Caco-2 (cell line): ENCODE measurements around the gene ARHGAP24. TPM values are rescaled to one million over a fixed set of nuclear protein-coding genes. Genes with fewer than 3 reads are reported as not detected.

ENCODE experiments used
- BruUV-seq: library from RNA; stranded (reverse); fragments of 400-500 nt; replicated peaks from 2 replicates; lab custom pipeline; 2021; lab: Mats Ljungman, UMichigan
- CTCF ChIA-PET: fragments of 300-600 bp; sonication (Branson Sonifier 250); formaldehyde crosslinking; loops from one replicate; lab custom pipeline; 2022; ENCODE audit warnings: antibody characterized with exemption; lab: Charles Lee
- POLR2A ChIA-PET: fragments of 300-600 bp; sonication (Branson Sonifier 250); formaldehyde crosslinking; loops from one replicate; lab custom pipeline; 2022; ENCODE audit warnings: antibody characterized with exemption; lab: Charles Lee
- DNase-seq, 2 experiments: peaks; one replicate each; pipeline versions ENCODE4 v3.0.0 to v3.0.0-alpha.2; 2020 to 2022
- H3K27me3 ChIP-seq: replicated peaks from 2 replicates; pipeline ENCODE4 v1.6.0; 2011; ENCODE audit warnings: low read length; ENCODE audit not compliant: control insufficient read depth, insufficient read depth
- H3K36me3 ChIP-seq: 2 replicates; pipeline ENCODE4 v1.5.1; 2011; ENCODE audit warnings: low read length; ENCODE audit not compliant: control insufficient read depth, insufficient read depth
- H3K4me1 ChIP-seq: fragments of 250-450 bp; sonication (Bioruptor Pico); 2 replicates; pipeline ENCODE4 v1.5.1; 2020; ENCODE audit warnings: mild to moderate bottlenecking
- H3K4me3 ChIP-seq: 2 replicates; pipeline ENCODE4 v1.5.1; 2011; ENCODE audit warnings: low read depth, mild to moderate bottlenecking, control low read depth, low read length
- H3K9me3 ChIP-seq: fragments of 250-450 bp; sonication (Bioruptor Pico); 2 replicates; pipeline ENCODE4 v1.5.1; 2020; ENCODE audit warnings: mild to moderate bottlenecking, moderate library complexity
- H3K27ac Mint-ChIP-seq: one replicate; pipeline ENCODE4 v1.8.0; 2022; ENCODE audit warnings: mixed read lengths; ENCODE audit not compliant: unreplicated experiment
- H3K27me3 Mint-ChIP-seq: one replicate; pipeline ENCODE4 v1.8.0; 2022; ENCODE audit warnings: mixed read lengths; ENCODE audit not compliant: insufficient read depth, unreplicated experiment
- H3K36me3 Mint-ChIP-seq: one replicate; pipeline ENCODE4 v1.8.0; 2022; ENCODE audit warnings: mild to moderate bottlenecking, mixed read lengths; ENCODE audit not compliant: insufficient read depth, unreplicated experiment
- H3K4me1 Mint-ChIP-seq: one replicate; pipeline ENCODE4 v1.8.0; 2022; ENCODE audit warnings: low read depth, mixed read lengths; ENCODE audit not compliant: unreplicated experiment
- H3K4me3 Mint-ChIP-seq: one replicate; pipeline ENCODE4 v1.8.0; 2022; ENCODE audit warnings: mild to moderate bottlenecking, moderate library complexity, mixed read lengths; ENCODE audit not compliant: unreplicated experiment
- H3K9me3 Mint-ChIP-seq: one replicate; pipeline ENCODE4 v1.8.0; 2022; ENCODE audit warnings: mixed read lengths; ENCODE audit not compliant: unreplicated experiment
- CTCF ChIP-seq, 2 experiments: fragments of 200-600 bp in 1 of 2; IDR thresholded peaks; 1 replicate in 1 of 2; 2 replicates in 1 of 2; pipeline versions ENCODE4 v1.5.1 to v1.8.0; 2011 to 2022; ENCODE audit warnings: antibody characterized with exemption in 1 of 2, control low read depth in 1 of 2, inconsistent platforms in 1 of 2, low read depth in 1 of 2, low read length in 1 of 2, mild to moderate bottlenecking in 1 of 2, moderate library complexity in 1 of 2; ENCODE audit not compliant: insufficient read depth in 1 of 2, severe bottlenecking in 1 of 2, unreplicated experiment in 1 of 2
- intact Hi-C: fragments of 100-400 bp; cut with micrococcal nuclease; formaldehyde crosslinking; loops from one replicate; pipeline ENCODE4 v1.10.0; 2022; ENCODE audit not compliant: unreplicated experiment
- total RNA-seq: library from RNA; stranded (reverse); gene quantifications from 2 replicates; pipeline ENCODE4 v1.2.3, GENCODE V29; 2022

Gene ARHGAP24
- total RNA-seq, 1 experiment from 2014 or later = 2.8 TPM

- H3K9me3 Mint-ChIP-seq = no peaks in the 10 kb centered on the region
- no TSS peak for BruUV-seq
- no peak for DNase-seq
- no peak overlapping the region for H3K4me3 ChIP-seq
- POLR2A ChIA-PET = no interaction called here
- TF ChIP-seq CTCF (IDR thresholded peaks at IDR 0.05; ENCODE audit: insufficient read depth in 1 of 2, low read depth in 1 of 2, low read length in 1 of 2, severe bottlenecking in 1 of 2, unreplicated experiment in 1 of 2) = no peak
- H3K9me3 ChIP-seq = no peaks in the 10 kb centered on the region
- no peaks in the 10 kb centered on the region for H3K36me3 ChIP-seq
- peaks cover 4% of the 10 kb centered on the region for H3K27me3 Mint-ChIP-seq
- CTCF ChIA-PET = no interaction called here
- no peaks in the 10 kb centered on the region for H3K36me3 Mint-ChIP-seq
- no peak overlapping the region for H3K4me3 Mint-ChIP-seq
- H3K27me3 ChIP-seq = no peaks in the 10 kb centered on the region
- no peaks in the 10 kb centered on the region for H3K4me1 Mint-ChIP-seq
- H3K4me1 ChIP-seq = no peaks in the 10 kb centered on the region
- no peak overlapping the region for H3K27ac Mint-ChIP-seq
- intact Hi-C loops = no loop called here
Measured at GRCh38 chr4:85675076-85676049, 200.4 kb downstream of the ARHGAP24 start.

GRCh38 chr4:85676050-85676425 is 201.1 kb downstream of the ARHGAP24 start:
- intact Hi-C loops = no loop called here
- H3K27ac Mint-ChIP-seq = no peak overlapping the region
- no peaks in the 10 kb centered on the region for H3K4me1 Mint-ChIP-seq
- no peak overlapping the region for H3K4me3 Mint-ChIP-seq
- peaks cover 4% of the 10 kb centered on the region for H3K27me3 Mint-ChIP-seq
- Histone ChIP-seq H3K4me3 (no peak overlapping the region), H3K36me3 (no peaks in the 10 kb centered on the region), H3K27me3 (no peaks in the 10 kb centered on the region), H3K9me3 (no peaks in the 10 kb centered on the region), H3K4me1 (no peaks in the 10 kb centered on the region)
- no peak for TF ChIP-seq CTCF (IDR thresholded peaks at IDR 0.05; ENCODE audit: insufficient read depth in 1 of 2, low read depth in 1 of 2, low read length in 1 of 2, severe bottlenecking in 1 of 2, unreplicated experiment in 1 of 2)
- no peaks in the 10 kb centered on the region for H3K36me3 Mint-ChIP-seq
- DNase-seq = no peak
- no TSS peak for BruUV-seq
- ChIA-PET POLR2A (no interaction called here), CTCF (no interaction called here)
- no peaks in the 10 kb centered on the region for H3K9me3 Mint-ChIP-seq

GRCh38 chr4:85676850-85677590 is 202.1 kb downstream of the ARHGAP24 start:
- Histone ChIP-seq H3K4me3 (no peak overlapping the region), H3K4me1 (no peaks in the 10 kb centered on the region), H3K27me3 (no peaks in the 10 kb centered on the region), H3K9me3 (no peaks in the 10 kb centered on the region), H3K36me3 (no peaks in the 10 kb centered on the region)
- Mint-ChIP-seq H3K9me3 (no peaks in the 10 kb centered on the region), H3K27me3 (peaks cover 4% of the 10 kb centered on the region), H3K36me3 (no peaks in the 10 kb centered on the region), H3K4me1 (no peaks in the 10 kb centered on the region), H3K4me3 (no peak overlapping the region), H3K27ac (no peak overlapping the region)
- no TSS peak for BruUV-seq
- no peak for TF ChIP-seq CTCF (IDR thresholded peaks at IDR 0.05; ENCODE audit: insufficient read depth in 1 of 2, low read depth in 1 of 2, low read length in 1 of 2, severe bottlenecking in 1 of 2, unreplicated experiment in 1 of 2)
- intact Hi-C loops = no loop called here
- ChIA-PET POLR2A (no interaction called here), CTCF (no interaction called here)
- no peak for DNase-seq
